ENCODE results near the gene MSI2.

MSI2 gene

DNA sequence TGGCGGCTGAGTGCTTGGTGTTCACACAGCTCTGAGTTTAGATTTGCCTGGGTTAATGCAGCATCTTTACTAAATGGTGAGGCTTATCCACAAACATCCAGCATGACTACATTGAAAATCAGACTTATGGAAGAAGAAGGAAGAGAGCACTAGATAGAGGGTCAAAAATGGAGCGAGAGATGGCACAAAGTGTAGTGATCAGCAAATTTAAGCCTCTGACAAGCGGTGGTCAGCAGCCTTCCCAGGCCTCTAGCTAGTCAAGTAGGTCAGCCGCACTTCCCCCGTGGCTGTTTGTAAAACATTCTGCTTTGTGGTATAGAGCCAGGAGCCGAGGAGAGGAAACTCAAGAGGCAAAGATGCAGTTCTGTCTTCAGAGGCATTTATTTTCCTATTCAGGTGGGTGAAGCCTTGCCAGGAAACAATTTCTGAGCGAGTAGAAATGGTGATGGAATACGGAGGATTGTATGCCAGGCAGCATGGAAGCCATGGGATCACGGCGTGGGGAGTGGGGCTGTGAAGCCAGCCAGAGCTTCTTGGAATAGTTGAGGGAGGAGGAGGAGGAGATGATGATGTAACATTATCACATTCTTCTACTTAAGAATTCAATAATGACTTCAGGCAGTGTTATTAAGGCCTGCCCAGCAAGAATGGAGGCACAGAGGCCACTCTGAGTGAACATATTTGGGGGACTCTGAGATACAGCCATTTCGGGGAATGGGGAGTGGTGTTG, 118.9 kb downstream of the MSI2 start:
- no peak for DNase-seq

DNA sequence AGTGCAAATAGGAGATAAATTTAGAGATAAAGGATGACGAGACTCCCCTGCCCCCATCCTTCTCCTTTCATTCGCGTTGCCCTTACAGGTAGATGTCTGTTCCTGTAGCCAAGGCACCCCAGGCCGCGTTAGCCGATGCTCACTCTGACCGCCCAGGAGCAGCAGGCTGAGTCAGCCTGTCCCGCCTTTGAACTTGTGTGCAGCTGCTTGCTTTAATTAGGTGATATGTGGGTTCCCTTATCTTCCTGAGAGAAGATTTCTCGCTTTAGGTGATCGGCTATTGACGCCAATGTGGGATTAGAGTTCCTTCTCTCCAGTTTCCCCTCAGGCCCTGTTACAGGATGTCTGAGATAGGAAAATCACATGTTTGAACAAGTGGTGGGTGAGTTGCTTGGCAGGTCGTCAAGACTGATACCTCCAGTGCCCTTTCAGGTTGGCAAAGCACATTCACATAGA, 119.5 kb downstream of the MSI2 start:
- no peak for DNase-seq

DNA sequence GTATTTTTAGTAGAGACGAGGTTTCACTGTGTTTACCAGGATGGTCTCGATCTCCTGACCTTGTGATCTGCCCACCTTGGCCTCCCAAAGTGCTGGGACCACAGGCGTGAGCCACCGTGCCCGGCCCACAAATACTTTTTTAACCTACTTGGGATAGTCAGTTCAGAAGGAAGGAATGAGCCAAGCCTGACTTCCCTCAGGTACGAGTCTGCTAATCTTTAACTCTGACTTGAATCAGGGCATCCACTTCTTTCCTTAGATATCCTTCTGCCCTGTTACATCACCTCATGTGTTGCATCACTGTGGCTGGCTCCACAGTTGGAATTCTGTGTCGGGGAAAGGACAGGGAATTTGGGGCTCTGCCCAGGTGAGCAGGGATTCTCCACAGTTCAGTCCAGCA, 120.8 kb downstream of the MSI2 start:
- no peak for DNase-seq

DNA sequence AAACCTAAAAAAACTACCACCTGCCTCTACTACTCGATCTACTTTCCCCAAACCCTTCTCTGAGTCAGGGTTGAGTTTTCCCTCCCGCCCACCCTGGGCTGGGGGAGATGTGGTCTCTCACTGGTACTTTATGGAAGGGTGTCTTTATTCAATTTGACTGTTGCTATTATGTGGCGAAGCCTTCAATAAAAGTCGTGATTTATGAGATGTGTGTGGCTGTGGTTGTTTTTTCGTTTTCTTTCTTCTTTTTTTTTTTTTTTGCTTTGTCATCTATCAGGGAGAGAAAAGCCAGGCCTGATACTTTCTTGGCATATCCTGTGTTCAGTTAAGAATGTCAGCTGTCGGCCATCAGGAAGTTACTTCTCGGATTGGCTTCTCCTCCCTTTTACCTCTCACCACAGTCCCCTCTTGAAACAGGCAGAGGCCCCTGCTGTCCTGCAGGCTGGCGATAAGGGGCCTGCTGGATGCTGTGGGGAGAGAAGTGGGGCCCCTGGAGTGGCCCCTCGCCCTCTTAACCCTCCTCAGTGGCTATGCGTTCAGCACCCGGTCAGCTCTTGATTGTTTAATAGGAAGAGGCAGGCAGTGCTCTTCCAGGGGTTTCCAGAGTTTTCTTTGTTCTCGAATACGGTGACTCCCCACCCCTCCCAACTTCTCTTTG, 123.0 kb downstream of the MSI2 start:
- no peak for DNase-seq

DNA sequence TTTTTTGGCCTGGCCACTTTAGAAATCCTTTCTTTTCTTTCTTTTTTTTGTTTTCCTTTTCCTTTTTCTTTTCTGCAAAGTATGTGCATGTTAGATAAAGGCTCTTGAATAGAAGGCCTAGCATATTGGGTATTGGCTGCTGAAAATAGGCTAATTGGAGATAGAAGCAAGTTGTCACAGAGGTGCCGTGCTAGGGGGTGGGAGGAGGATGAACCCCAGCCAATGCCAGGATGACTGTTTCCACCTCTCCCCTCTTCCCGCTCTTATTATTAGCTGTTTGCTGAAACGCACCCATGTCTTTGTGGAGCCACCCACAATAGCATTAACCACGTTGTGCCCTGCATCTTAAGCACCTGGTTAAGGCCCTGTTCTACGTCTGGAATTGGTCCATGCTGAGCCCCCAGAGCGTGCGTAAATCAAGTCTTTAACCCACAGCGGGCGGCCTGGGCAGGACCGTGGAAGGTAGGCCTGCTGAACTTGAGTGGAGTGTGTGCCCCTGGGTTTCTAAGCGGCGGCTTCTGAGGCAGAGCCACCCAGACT, 123.6 kb downstream of the MSI2 start:
- DNase-seq, result no peak

DNA sequence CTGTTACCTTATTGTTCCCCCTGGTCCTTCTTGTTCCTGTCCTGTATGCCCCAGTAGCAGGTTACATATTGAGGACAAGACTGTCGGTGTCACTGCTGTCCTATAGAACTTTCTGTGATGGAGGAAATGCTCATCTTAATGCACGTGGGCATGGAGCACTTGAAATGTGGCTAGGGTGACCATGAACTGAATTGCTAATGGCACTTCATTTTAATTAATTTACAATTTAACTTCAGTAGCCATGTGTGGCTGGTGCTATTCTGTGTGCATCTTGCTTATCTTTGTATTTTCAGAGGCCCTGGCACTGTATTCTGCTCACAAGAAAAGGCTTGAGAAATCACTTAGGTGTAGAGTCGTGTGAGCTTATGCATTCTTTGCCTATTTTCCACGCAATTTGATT, 125.2 kb downstream of the MSI2 start:
- DNase-seq, result no peak

DNA sequence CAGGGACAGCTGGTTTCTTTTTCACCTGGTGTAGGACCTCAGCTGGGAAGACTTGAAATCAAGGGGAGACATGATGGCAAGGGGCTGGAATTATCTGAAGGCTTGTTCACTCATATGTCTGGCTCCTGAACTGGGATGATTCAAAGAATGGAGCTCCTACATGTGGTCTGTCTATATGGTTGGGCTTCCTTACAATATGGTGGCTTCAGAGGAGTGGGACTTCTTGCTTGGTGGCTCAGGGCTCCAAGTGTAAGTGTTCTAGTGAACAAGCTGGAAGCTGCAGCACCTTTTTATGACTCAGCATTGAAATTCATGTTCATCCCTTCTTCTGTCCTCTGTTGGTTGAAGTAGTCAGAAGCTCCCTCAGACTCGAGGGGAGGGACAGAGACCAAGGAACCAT, 127.9 kb downstream of the MSI2 start:
- no peak for DNase-seq

DNA sequence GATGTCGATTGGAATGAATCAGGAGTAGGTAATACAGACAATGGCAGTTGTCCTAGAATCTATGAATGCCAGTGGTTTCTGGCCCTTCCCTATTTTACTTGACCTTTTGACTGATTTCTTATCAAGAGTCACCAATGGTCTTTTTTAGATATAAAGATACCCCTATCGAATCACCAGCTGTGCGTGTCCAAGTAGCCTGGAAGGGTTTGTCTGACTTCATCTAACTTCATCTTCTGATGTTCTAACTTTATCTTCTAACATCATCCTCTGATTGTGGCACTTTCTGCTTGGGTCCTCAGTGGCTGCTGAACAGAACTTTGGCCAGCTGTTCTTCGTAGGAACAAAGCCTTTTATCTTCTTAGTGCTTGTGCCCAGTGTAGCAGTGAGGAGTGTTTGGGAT, 129.7 kb downstream of the MSI2 start:
- no peak for DNase-seq

DNA sequence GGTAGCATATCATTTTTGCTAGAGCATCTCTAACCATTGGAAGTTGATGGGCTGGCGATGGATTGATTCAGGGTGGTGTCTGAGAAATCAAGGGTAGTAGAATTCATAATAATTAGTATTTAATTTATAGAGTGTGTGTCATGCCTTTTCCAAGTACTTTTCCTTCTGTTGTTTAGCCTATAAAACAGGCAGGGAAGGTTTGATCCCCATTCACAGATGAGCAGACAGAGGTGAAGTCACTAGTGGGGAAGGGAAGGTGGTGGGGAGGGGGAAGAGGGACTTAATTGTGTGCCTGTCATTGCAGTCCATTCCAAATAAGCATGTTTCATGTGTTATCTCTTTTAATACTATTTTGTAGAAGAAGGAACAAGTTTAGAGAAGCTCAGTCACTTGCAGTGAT, 131.3 kb downstream of the MSI2 start:
- no peak for DNase-seq

DNA sequence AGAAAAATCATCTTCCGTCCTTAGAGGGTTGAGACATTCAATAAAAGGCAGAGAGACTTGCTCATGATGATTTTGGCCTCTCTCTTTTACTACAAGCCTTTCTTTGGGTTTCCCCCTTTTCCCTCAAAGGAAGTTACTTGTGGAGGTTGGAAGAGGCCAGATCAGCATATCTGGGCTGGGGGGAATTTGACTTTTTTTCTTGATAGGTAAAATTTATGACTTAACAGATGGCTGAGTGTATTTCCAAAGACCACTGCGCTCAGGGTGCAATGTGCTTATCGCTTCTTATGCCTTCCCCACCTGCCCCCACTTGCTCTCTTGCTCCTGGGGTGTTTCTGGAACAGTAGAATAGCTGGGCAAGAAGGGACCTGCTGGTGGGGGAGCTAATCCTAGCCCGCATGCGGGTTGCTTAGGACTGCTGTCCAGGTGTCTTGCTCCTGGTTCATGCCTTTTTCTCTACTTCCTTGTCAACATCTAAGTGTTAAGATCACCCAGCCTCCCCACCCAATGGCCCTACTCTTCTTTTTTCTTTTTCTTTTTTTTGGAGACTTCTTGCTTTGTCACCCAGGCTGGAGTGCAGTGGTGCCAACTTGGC, 131.9 kb downstream of the MSI2 start:
- no peak for DNase-seq

DNA sequence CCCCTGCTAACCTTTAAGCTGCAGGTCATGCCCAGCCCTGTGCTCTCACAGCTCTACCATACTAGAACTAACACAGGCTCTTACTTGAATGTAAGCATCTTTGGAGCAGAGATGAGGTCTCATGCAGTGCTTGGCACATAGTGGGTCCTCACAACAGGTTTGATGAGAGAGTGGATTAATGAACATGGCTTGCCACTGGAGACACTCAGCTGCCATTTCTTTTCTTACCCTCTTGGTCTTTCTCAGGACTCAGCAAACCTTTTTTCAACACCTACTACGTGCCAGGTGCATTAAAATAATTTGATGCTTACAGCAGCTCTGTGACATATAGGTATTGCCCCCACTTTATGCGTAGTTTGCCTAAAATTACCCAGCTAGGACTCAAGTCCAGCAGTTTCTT, 133.2 kb downstream of the MSI2 start:
- no peak for DNase-seq

DNA sequence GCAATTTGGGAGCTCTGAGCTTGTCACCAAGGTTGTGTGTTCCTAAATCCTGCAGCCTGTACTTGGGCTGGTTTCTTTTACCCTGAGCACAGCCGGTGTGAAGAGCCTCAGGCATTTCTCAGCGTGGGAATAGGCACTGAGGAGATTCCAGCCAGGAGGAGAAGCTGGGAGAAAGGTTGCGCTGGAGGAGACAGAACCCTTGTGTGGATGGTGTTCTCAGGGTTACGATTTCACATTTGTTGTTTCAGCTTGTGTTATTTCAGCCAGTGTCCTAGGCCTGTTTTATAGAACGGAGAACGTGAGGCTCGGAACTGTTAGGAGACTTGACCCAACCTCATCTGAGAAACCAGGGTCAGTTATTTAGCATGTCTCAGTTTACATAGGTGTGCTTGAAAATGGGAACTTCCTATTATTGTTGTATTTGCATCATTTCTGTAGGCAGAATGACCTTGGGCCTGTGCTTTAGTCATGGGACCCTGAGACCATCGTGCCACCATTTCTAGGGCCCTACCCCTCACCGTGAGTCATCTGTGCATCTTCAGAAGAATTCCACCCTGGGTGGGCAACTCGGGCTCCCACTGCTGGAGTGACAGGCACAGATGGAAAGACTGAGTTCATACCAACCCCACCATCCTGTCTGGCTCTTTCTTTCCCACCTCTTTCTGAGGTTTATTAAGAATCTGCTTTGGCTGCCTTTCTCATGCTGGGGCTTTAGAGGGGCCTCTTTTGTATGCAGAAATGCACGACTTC, 134.9 kb downstream of the MSI2 start:
- DNase-seq, result no peak

DNA sequence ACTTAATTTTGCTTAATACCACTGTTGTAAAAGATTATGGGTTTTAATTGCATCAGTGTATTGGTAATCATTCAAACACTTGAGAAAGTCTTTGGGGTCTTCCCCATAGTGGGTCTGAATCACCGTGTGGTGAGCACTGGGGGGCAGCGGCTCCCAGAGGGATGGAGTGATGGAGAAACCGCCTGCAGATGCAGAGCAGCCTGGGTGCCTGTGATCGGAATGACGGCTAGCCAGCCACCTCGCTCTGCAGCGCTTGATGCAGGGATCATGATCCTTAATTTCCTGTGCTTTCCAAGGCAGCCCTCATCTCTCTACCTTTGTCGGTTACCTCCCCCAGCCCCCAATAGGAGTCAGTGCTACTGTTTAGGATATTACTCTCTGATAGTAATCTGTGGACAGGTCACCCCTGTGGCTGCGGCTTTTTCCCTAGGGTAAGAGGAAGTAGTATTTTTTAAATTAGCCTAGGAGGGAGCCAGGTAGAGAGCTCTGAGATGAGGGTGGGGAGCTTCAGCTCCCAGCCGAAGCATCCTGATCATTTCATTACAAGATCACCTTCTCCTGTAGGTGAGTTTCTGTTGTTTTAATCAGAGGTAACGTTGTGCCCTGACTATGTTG, 135.6 kb downstream of the MSI2 start:
- no peak for DNase-seq

DNA sequence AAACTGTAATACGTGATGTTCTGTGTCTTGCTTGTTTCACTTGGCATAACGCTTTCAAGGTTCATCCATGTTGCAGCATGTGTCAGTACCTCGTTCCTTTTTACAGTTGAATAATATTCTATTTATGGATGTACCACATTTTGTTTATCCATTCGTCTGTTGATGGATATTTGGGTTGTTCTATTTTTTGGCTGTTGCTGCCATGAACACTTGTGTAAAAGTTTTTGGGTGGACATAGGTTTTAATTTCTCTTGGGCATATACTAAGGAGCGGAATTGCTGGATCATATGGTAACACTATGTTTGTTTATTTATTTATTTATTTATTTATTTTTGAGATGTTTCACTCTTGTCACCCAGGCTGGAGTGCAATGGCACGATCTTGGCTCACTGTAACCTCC, 137.0 kb downstream of the MSI2 start:
- no peak for DNase-seq

DNA sequence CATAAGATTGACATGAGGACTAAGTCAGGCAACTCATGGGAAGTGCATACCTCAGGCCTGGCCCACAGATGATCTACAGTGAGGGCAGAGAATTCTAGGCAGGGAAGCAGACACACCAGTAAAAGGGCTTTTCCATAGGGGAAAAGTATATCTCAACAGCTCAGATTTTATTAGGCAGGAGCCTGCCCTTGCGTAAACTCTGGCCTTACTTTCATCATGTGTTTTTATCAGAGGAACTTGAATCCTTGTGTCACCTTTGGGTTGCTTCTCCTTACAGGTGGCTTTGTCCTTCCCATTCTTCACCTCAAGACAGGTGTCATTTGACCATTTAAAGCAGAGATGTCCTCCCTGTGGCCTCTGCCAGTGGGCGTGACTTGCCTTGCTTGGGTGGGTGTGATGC, 138.1 kb downstream of the MSI2 start:
- DNase-seq, result no peak

DNA sequence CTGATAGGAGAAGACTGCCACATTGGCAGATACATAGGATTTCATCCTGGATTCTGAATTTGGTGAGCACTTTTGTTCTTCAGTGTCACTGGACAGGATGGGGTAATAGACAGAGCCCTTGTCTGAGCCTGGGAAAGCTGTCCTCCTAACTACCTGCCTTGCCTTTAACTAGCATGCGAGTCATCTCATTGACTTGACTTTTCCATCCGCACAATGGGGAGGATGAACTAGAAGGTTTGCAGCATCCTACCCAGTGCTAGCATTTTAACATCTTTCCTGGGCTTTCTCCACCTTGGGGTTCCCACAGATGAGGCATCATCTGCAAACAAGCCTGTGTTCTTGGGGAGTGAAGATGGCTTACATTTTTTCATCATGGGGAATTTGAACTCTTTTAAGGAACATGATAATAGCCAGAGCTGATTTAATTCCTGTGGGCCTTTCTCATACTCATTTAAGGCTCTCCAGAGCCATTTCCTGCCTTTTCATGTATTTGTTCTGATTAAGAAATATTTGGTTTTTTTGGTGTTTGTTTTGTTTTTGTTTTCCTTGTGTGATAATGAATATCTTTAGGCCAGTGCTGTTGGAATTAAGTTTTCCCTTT, 139.5 kb downstream of the MSI2 start:
- DNase-seq, result no peak

DNA sequence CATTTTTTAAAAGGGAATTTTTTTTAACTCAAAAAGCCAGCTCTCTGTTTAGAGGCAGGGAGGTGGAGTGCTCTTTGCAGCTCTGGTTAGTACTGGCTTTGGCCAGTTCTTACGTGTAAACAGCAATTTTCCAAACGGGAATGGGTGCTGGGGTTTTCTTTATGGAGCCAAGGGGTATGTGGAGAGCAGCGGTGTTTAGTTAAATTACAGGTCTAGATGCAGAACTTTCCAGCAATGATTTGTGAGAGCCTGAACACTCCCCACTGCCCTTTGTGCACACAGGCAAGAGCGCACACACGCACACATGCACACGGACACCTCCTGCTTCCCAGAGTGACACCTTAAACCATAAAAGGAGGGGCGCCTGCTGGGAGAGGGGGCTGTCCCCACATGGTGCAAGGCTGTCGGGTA, 140.2 kb downstream of the MSI2 start:
- DNase-seq, result no peak

DNA sequence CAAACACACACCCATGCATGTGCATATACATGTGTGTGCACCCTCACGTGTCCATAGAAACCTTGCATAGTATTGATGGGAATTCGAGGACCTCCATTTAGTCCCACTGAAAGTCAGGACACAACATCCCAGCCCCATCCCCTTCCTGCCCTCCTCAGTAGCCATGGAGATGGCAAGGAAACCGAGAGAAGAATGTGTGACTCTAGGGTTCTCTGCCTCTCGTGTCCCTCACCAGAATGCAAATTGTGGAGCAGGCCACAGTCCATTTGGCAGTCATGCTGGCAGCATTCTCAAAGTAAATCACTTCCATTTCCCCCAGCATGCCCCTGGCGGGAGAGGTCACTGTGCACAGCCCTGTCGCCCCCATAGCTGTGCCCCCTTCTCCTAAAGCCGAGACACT, 141.1 kb downstream of the MSI2 start:
- no peak for DNase-seq

DNA sequence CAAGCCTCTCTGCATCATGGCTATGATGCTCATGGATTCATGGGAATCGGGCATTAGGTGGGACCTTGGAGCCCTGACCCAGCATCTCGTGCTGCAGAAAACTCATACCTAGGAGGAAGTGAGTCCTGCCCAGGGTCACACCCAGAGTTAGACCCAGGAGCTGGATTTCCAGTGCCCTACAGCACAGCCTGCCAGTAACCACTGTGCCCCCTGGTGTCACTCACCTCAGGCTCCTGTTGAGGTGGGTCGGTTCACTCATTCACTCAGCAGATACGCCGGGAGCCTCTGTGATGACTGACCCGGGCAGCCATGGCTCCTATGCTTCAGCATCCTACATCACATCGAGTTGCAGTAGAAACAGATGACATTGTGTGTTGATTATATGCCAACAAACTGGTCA, 143.4 kb downstream of the MSI2 start:
- DNase-seq, result no peak

DNA sequence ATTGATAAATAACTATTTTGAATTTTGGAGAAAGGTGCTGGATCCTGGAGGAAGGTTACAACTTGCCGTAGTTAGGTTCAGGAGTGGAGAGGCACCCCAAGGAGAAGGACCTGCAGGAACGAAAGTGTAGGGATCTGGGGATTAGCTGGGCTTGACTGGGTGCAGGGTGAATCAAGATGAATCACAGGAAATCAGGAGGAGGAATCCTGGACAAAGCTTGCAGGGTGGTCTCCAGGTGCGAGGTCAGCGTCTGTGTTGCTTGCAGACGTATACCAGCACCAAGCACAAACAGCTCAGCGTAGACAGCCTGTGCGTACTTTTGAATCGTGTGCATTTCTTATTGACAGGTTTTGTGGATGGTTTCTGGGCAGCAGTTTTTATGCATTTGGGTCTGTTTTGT, 144.3 kb downstream of the MSI2 start:
- DNase-seq, result no peak

DNA sequence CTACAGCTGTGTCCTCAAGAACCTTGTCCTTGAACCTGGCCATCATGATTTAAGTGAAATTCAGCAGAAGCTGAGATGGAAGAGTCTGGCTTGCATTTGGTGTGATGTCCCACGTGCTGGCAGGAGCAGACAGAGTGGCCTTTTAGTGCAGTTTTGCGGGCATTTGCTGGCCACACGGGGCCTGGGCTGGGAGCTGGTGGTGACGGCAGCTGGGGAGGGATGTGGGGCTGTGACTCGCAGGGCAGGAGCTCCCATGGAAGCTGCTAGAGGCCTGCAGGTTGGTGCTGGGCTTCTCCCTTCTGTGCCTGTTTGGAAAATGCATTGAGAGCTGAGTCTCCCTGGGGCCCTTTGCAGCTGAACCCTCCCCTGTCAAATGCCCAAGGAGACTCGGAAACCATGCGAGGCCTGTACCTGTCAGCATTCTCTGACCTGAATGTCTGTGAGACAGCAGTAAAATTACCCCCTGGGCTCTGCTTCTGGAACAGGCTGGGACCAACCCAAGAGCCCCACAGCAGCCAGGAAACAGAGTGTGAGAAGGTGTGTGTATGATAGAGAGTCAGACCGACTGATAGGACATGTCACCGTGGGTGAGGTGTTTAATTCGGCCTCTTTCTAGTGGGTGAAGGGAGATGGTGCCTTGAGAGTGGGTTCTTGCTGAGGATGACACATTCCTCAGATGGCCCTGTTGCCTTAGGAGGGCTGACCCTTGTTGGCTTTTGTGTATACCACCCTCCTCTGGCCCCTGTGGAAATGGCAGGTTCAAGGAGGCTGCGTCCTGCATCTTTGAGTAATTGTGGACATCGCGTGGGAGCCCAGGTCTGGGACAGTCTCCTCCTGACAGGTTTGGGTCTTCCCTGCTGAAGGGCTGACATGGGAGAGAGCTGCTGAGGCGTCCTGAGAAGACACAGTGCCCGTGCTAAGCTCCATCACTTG, 145.5 kb downstream of the MSI2 start:
- DNase-seq, result no peak

Data from inflammatory macrophage treated with lipopolysaccharide for 4 hours (primary cell).